ENCODE data around the gene SLC15A1.
"Not testable (repeated sequence)": the region's sequence is repeated elsewhere in the genome, so short reads cannot be mapped to it uniquely, and the experiment has no call there.

SLC15A1 gene

DNA sequence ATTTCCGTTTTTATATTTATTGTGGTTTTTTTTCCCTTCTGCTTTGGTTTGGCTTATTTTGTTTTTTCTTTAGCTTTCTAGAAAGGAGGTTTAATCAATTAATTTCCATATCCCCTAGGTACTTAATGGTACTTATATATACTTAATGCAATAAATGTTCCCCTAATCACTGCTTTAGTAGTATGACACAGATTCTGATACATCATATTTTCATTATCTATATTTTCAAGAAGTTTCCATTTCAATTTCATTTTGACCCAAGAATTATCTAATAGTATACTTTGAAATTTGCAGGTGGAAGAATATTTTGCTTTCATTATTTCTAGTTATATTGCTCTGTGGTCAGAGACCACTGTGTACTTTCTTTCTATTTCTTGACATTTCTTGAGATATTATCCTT, 109.0 kb downstream of the SLC15A1 start:
- Histone ChIP-seq H3F3A (ENCODE audit: insufficient read depth, low read length) (no peaks in the 10 kb centered on the region), H3K4me1 (ENCODE audit: low read length) (no peaks in the 10 kb centered on the region), H3K9ac (ENCODE audit: low read length) (no peak overlapping the region), H3K4me3 (ENCODE audit: low read length) (no peak overlapping the region), H3K9me3 (replicated peaks; ENCODE audit: insufficient read depth, low read length) (no peaks in the 10 kb centered on the region), H4K20me1 (ENCODE audit: insufficient read depth, low read length) (no peaks in the 10 kb centered on the region), H3K27ac (ENCODE audit: low read length) (no peak overlapping the region), H2AFZ (ENCODE audit: low read length) (no peak overlapping the region), H3K27me3 (replicated peaks; ENCODE audit: insufficient read depth, low read length) (no peaks in the 10 kb centered on the region), H3K36me3 (replicated peaks; ENCODE audit: insufficient read depth, low read length) (no peaks in the 10 kb centered on the region), H3K9me2 (replicated peaks; ENCODE audit: insufficient read depth, low read length) (no peaks in the 10 kb centered on the region), H3K79me2 (ENCODE audit: low read length) (no peaks in the 10 kb centered on the region), H3K4me2 (ENCODE audit: low read depth, low read length) (no peak overlapping the region)
- TF ChIP-seq, protein P1, sequence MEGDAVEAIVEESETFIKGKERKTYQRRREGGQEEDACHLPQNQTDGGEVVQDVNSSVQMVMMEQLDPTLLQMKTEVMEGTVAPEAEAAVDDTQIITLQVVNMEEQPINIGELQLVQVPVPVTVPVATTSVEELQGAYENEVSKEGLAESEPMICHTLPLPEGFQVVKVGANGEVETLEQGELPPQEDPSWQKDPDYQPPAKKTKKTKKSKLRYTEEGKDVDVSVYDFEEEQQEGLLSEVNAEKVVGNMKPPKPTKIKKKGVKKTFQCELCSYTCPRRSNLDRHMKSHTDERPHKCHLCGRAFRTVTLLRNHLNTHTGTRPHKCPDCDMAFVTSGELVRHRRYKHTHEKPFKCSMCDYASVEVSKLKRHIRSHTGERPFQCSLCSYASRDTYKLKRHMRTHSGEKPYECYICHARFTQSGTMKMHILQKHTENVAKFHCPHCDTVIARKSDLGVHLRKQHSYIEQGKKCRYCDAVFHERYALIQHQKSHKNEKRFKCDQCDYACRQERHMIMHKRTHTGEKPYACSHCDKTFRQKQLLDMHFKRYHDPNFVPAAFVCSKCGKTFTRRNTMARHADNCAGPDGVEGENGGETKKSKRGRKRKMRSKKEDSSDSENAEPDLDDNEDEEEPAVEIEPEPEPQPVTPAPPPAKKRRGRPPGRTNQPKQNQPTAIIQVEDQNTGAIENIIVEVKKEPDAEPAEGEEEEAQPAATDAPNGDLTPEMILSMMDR (IDR thresholded peaks at IDR 0.05; ENCODE audit: low read length): no peak
- TF ChIP-seq EZH2phosphoT487 (IDR thresholded peaks at IDR 0.05; ENCODE audit: low read length) (no peak), EZH2 (optimal IDR thresholded peaks at IDR 0.05; ENCODE audit: low read depth, low read length) (no peak)
- no peak for DNase-seq

DNA sequence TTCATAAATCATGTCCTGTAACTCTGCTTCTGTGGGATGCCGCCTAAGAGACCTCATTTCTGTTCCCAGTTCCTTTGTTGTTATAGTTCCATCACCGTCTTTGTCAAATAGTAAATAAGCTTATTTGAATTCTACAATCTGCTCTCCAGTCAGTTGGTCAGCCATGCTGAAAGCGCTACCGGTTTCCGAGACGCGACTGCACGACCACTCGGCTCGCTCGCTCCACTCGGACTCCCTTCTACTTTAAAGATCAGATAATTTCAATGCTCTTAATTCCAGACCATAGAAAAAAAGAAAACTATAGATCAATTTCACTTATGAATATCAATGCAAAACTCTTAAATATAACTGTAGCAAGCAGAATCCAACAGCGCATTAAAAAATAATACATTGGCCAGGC, 111.4 kb downstream of the SLC15A1 start:
- H3K9me2 ChIP-seq (replicated peaks; ENCODE audit: insufficient read depth, low read length): no peaks in the 10 kb centered on the region
- no peaks in the 10 kb centered on the region for H3K4me1 ChIP-seq (ENCODE audit: low read length)
- no peak overlapping the region for H3K27ac ChIP-seq (ENCODE audit: low read length)
- DNase-seq: no peak
- H3K4me2 ChIP-seq (ENCODE audit: low read depth, low read length): no peak overlapping the region
- no peak overlapping the region for H3K4me3 ChIP-seq (ENCODE audit: low read length)
- H2AFZ ChIP-seq (ENCODE audit: low read length): no peak overlapping the region
- no peaks in the 10 kb centered on the region for H3K9me3 ChIP-seq (replicated peaks; ENCODE audit: insufficient read depth, low read length)
- no peaks in the 10 kb centered on the region for H4K20me1 ChIP-seq (ENCODE audit: insufficient read depth, low read length)
- no peaks in the 10 kb centered on the region for H3K36me3 ChIP-seq (replicated peaks; ENCODE audit: insufficient read depth, low read length)
- no peaks in the 10 kb centered on the region for H3K27me3 ChIP-seq (replicated peaks; ENCODE audit: insufficient read depth, low read length)
- no peaks in the 10 kb centered on the region for H3K79me2 ChIP-seq (ENCODE audit: low read length)
- TF ChIP-seq, protein P1 (IDR thresholded peaks at IDR 0.05; ENCODE audit: low read length): no peak
- no peak for TF ChIP-seq EZH2 (optimal IDR thresholded peaks at IDR 0.05; ENCODE audit: low read depth, low read length)
- TF ChIP-seq EZH2phosphoT487 (IDR thresholded peaks at IDR 0.05; ENCODE audit: low read length): no peak
- H3K9ac ChIP-seq (ENCODE audit: low read length): no peak overlapping the region
- H3F3A ChIP-seq (ENCODE audit: insufficient read depth, low read length): no peaks in the 10 kb centered on the region

DNA sequence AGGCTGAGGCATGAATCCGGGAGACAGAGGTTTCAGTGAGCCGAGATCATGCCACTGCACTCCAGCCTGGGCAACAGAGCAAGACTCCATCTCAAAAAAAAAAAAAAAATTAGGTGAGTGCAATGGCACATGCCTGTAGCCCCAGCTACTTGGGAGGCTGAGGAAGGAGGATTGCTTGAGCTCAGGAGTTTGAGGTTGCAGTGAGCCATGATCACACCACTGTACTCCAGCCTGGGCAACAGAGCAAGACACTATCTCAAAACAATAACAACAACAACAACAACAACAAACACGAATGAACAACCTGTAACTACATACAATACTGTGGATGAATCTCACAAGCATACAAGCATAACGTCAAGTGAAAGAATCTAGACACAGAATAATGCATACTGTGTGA, 112.7 kb downstream of the SLC15A1 start:
- not testable (repeated sequence) for H3K27me3 ChIP-seq (replicated peaks; ENCODE audit: insufficient read depth, low read length); H4K20me1 ChIP-seq (ENCODE audit: insufficient read depth, low read length); H3K9me2 ChIP-seq (replicated peaks; ENCODE audit: insufficient read depth, low read length); H3K9me3 ChIP-seq (replicated peaks; ENCODE audit: insufficient read depth, low read length); H3K79me2 ChIP-seq (ENCODE audit: low read length); H3K4me1 ChIP-seq (ENCODE audit: low read length); H2AFZ ChIP-seq (ENCODE audit: low read length); H3K36me3 ChIP-seq (replicated peaks; ENCODE audit: insufficient read depth, low read length); H3K27ac ChIP-seq (ENCODE audit: low read length); H3K4me3 ChIP-seq (ENCODE audit: low read length); H3K9ac ChIP-seq (ENCODE audit: low read length); H3F3A ChIP-seq (ENCODE audit: insufficient read depth, low read length); H3K4me2 ChIP-seq (ENCODE audit: low read depth, low read length); DNase-seq

DNA sequence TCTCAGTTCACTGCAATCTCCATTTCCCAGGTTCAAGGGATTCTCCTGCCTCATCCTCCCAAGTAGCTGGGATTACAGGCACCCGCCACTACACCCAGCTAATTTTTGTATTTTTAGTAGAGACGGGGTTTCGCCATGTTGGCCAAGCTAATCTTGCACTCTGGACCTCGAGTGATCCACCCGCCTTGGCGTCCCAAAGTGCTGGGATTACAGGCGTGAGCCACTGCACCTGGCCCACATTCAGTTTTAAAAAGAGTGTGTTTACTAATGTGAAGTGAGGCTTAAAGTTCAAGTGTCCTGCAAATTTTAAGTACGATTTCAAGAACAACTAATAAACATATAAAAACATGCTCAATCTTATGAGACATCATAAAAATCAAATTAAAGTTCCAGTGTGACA, 114.1 kb downstream of the SLC15A1 start:
- not testable (repeated sequence) for H3K9ac ChIP-seq (ENCODE audit: low read length)

More for the DNA sequence above, 114.1 kb downstream of the SLC15A1 start:
- not testable (repeated sequence) for H3K4me2 ChIP-seq (ENCODE audit: low read depth, low read length); H3K4me1 ChIP-seq (ENCODE audit: low read length); H3K36me3 ChIP-seq (replicated peaks; ENCODE audit: insufficient read depth, low read length); DNase-seq; H4K20me1 ChIP-seq (ENCODE audit: insufficient read depth, low read length); H3K9me3 ChIP-seq (replicated peaks; ENCODE audit: insufficient read depth, low read length); H3F3A ChIP-seq (ENCODE audit: insufficient read depth, low read length); H3K27me3 ChIP-seq (replicated peaks; ENCODE audit: insufficient read depth, low read length); H3K79me2 ChIP-seq (ENCODE audit: low read length); H2AFZ ChIP-seq (ENCODE audit: low read length); H3K9me2 ChIP-seq (replicated peaks; ENCODE audit: insufficient read depth, low read length); H3K27ac ChIP-seq (ENCODE audit: low read length); H3K4me3 ChIP-seq (ENCODE audit: low read length)

Data from MM.1S (cell line).